GM12864 (cell line): ENCODE data around the gene ACER2.
"Not testable (repeated sequence)": the region's sequence is repeated elsewhere in the genome, so short reads cannot be mapped to it uniquely, and the experiment has no call there.

Experiments
- DNase-seq: peaks from one replicate; pipeline ENCODE4 v3.0.0-alpha.2; 2011; ENCODE audit warnings: low read depth
- H3K4me3 ChIP-seq: 2 replicates; pipeline ENCODE4 v1.5.1; 2011; ENCODE audit warnings: mild to moderate bottlenecking, low read depth, low read length, control low read depth
- TF ChIP-seq, protein P1 (sequence below): IDR thresholded peaks from 2 replicates; pipeline ENCODE4 v1.5.1; 2011; ENCODE audit warnings: low read depth, mild to moderate bottlenecking, moderate library complexity, low read length, control low read depth, inconsistent platforms; ENCODE audit errors: missing control alignments

The ACER2 gene

GRCh38 chr9:19378164-19378563 lies 30.6 kb upstream of the ACER2 start:
- no peak for DNase-seq
- TF ChIP-seq, protein P1, sequence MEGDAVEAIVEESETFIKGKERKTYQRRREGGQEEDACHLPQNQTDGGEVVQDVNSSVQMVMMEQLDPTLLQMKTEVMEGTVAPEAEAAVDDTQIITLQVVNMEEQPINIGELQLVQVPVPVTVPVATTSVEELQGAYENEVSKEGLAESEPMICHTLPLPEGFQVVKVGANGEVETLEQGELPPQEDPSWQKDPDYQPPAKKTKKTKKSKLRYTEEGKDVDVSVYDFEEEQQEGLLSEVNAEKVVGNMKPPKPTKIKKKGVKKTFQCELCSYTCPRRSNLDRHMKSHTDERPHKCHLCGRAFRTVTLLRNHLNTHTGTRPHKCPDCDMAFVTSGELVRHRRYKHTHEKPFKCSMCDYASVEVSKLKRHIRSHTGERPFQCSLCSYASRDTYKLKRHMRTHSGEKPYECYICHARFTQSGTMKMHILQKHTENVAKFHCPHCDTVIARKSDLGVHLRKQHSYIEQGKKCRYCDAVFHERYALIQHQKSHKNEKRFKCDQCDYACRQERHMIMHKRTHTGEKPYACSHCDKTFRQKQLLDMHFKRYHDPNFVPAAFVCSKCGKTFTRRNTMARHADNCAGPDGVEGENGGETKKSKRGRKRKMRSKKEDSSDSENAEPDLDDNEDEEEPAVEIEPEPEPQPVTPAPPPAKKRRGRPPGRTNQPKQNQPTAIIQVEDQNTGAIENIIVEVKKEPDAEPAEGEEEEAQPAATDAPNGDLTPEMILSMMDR: no peak
- peak overlapping the region; percentile 92 for H3K4me3 ChIP-seq

- no peak for DNase-seq
- TF ChIP-seq, protein P1: no peak
- H3K4me3 ChIP-seq: peak overlapping the region; percentile 92
Measured at GRCh38 chr9:19378647-19379046, 30.2 kb upstream of the ACER2 start.

DNA sequence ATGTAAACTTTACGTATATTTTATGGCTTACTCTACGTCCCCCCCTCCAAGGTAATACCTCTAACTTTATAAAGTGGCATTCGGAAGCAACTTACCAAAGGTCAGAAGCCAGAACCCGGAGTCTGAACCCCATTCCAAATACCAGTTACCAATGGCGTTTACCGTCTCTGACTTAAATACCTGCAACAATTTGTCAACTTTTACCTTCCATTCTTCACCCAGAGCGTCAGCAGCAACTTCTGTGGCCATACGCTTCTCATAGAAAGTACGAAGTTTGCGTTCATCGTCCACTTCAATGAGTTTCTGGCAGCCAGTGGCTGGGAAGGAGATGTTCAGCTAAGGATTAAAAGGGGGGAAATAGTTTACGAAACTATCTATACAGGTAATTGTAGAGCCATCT lies 29.5 kb upstream of the ACER2 start:
- DNase-seq: no peak
- TF ChIP-seq, protein P1: no peak
- peak overlapping the region; percentile 92 for H3K4me3 ChIP-seq

- no peak for DNase-seq
- TF ChIP-seq, protein P1: no peak
- peak overlapping the region; percentile 92 for H3K4me3 ChIP-seq
Measured at GRCh38 chr9:19379697-19380046, 29.1 kb upstream of the ACER2 start.

GRCh38 chr9:19380826-19381075 lies 28.1 kb upstream of the ACER2 start:
- peak overlapping the region; percentile 92 for H3K4me3 ChIP-seq
- TF ChIP-seq, protein P1: no peak
- DNase-seq: no peak

- TF ChIP-seq, protein P1: no peak
- no peak overlapping the region; the same call in 1 of the 2 replicates for H3K4me3 ChIP-seq
- DNase-seq: no peak
Measured at GRCh38 chr9:19381656-19382055, 27.2 kb upstream of the ACER2 start.

- H3K4me3 ChIP-seq, DNase-seq: not testable (repeated sequence)
Measured at GRCh38 chr9:19385212-19385611, 23.6 kb upstream of the ACER2 start.
